Measurements from ENCODE around the gene RAB26.
"Not testable (repeated sequence)": the region's sequence is repeated elsewhere in the genome, so short reads cannot be mapped to it uniquely, and the experiment has no call there.

- not testable (repeated sequence) for TF ChIP-seq CTCF, POLR2A (IDR thresholded peaks at IDR 0.05)
Measured at GRCh38 chr16:2105769-2106168, 42.7 kb upstream of the RAB26 start.
